ENCODE results near the gene PCCA.

- no peak for TF ChIP-seq EZH2 (IDR thresholded peaks at IDR 0.05; ENCODE audit: low read depth)
- no peak for TF ChIP-seq CTCF (conservative IDR thresholded peaks at IDR 0.05)
Measured at GRCh38 chr13:100513171-100513570, 424.3 kb downstream of the PCCA start.

Data from PC-9 (cell line).